ENCODE measurements around the gene DYNLT2B. TPM values are rescaled to one million over a fixed set of nuclear protein-coding genes. Genes with fewer than 3 reads are reported as not detected.

The DYNLT2B gene
- total RNA-seq, 3 donors from 2014 or later = 6.0 to 7.7 (median 6.8) TPM

Other genes with a start within 250 kb of the DYNLT2B start
- 100 to 1,000 TPM; 529 to 568 (median 554) TPM for gene TFRC, start 236.2 kb downstream of the DYNLT2B start, total RNA-seq
- not detected for gene ZDHHC19, start 106.8 kb downstream of the DYNLT2B start, total RNA-seq
- gene SLC51A, start 101.7 kb downstream of the DYNLT2B start, total RNA-seq = not detected
- 10 to 100 TPM; 53.5 to 66.9 (median 56.2) TPM for gene PCYT1A, start 30.5 kb downstream of the DYNLT2B start, total RNA-seq
- gene TM4SF19, start 20.1 kb upstream of the DYNLT2B start, total RNA-seq = not detected
- gene UBXN7, start 114.2 kb upstream of the DYNLT2B start, total RNA-seq = 10 to 100 TPM; 33.7 to 35.2 (median 34.7) TPM
- gene RNF168, start 185.5 kb upstream of the DYNLT2B start, total RNA-seq = 10 to 100 TPM; 20.9 to 22.4 (median 21.8) TPM
- gene SMCO1, start 197.1 kb upstream of the DYNLT2B start, total RNA-seq = not detected